Measurements from ENCODE around the gene CRTC1.
A peak's percentile ranks its signal among the peaks of the same experiment; 100 is the strongest.

The CRTC1 gene

DNA sequence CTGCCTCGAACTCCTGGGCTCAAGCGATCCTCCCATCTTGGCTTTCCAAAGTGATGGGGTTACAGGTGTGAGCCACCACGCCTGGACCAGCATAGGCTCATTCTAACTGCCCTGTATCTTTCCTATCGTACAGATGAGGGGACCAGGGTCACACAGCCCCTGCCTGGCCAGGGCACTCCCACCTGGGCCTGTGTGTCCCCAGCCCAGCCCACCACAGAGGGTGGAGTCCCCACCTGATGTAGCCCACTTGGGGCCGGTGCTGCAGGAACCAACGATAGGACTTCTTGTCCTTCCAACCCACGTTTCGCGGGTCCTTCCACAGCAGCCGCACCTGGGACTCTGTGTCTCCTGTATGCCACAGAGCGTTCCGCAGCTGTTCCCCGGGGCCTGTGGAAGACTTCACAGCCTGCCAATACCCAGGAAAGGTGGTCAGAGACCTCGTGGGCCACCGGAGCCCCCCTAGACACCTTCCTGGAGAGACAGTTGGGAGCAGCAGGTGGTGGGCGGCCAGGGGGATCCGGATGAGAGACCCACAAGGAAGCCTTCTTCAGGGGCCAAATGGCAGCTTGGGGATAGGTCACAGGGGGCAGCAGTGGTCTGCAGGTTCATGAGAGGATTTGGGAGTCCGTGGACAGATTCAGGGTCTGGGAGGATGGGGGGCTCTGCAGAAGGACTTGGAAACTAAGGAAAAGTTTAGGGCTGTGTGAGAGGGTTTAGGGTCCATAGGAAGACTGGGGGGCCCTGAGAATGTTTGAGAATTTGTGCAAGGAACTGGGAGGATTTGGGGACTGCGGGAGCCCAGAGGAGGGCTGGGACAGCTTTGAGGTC lies 100.7 kb downstream of the CRTC1 start:
- no peak for DNase-seq (ENCODE audit: low read depth in 2 of 2)

- no peak for DNase-seq (ENCODE audit: low read depth in 2 of 2)
These were observed 101.3 kb downstream of the CRTC1 start for GRCh38 chr19:18784786-18785120.

DNA sequence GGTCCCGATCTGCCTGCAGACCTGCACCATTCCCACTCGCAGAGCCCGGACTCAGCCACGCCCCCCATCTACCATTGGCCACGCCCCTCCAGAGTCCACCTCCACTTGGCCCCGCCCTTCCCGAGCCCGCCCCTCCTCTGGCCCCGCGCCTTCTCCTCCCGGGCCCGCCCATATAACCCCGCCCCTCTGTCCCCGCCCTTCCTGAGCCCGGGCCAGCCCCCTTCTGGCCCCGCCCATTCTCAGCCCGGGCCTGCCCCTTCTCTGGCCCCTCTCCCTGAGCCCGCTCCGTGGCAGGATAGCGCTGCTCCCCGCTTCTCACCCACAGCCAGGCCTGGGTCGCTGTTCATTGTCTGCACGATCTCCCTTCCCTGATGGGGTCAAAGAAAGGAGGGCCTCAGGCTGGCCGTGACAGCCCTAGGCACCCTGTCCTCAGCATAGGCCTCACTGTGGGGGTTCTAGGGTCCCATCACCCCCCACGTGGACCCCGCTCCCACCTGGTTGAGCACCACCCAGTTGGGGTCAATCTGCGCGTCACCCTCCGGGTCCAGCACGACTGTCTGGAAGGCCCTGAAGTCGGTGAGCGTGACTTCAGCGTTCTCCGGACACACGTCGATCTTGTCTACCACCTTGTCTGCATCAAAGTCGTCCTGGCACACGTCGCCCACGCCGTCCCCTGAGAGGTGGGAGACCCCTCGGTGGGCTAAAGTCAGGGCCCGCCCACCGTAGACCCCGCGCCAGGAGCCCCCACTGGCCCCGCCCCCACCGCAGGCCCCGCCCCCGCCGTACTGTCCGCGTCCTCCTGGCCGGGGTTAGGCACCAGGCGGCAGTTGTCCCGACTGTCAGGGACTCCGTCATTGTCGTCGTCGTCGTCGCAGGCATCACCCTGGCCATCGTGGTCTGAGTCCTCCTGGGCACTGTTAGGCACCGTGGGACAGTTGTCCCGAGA lies 102.0 kb downstream of the CRTC1 start:
- peak; percentile 25 to 50 for DNase-seq (ENCODE audit: low read depth in 2 of 2)

DNA sequence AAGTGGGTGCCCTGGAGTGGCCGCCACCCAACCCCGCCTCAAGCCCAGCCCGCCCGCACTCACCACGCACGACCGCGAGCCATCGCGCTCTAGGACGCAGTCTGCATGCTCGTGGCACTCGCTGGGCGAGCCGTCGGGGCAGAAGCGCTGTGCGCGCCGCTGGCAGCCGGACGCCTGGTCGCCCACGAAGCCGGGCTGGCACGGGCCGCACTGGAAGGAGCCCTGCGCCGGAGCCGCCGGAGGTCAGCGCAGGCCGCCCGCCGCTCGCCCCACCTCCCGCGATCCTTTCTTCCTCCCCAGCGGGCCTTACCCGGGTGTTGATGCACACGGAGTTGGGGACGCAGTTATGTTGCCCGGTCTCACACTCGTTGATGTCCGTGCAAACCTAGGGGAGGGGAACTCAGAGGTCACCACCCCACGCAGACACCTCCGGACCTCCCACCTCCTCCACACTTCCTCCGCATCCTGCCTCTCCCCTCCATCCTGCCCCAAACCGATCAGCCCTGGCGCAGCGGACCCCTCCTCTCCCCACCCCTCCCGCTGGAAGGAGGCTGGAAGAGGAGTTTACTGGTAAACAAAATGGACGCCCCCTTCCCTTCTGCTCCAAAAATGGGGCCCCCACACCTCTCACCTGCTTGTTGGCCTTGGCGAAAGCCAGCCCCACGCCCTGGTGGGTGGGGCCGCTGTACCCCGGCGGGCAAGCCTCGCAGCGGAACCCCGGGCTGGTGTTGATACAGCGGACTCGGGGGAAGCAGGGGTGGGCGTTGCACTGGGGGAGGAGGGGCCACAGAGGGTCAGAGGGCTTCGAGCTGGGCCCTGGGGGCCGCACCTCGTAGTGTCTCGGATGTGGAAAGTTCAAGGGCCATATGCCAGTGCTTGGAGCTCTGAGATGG lies 105.3 kb downstream of the CRTC1 start:
- DNase-seq (ENCODE audit: low read depth in 2 of 2) = no peak

DNA sequence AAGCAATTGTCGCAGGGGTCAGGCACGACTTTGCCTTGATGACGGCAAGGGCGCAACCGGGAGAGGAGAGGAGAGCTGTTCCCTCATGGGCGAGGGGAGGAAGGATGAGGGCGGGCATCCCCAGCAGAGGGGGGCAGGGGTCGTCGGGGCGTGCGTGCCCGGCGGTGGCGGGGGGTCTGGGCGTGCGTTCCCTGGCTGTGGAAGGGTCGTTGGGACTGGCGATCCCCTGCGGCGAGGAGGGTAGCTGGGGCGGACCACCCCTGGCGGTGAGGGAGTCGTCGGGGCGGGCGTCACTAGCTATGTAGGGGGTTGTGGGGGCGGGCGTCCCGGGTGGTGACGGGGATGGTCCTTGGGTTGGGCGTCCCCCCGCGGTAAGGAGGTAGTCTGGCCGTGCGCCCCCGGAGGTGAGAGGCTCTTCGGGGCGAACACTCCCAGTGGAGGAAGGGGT lies 106.0 kb downstream of the CRTC1 start:
- no peak for DNase-seq (ENCODE audit: low read depth in 2 of 2)

DNA sequence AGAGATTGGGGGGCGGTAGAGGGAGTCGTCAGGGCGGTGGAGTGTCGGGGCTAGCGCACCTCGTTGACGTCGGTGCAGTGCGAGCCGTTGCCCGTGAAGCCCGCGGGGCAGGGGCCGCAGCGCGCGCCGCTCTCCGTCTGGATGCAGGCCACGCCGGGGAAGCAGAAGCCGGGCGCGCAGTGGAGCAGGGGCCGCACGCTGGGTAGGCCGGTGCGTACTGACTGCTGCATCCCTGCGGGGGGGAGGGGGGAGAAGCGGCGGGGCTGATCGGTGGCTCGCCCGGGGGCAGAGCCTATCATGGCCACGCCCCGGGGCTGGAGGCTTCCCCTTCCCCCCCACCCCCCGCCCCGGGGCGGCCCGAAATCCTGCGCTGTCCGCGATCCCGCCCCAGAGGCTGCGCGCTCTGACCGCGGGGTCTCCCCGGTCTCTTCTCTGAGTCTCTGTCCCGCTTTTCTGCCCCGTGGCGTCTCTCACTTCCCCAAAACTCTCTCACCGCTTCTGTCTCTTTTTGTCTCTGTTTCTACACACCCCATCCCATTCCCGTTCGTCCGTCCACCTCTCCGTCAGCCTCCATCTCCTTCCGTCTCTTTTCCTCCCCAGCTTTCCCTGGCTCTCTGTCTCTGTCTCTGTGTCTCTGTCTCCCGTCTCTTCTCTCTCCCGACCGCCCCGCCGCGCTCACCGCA lies 106.5 kb downstream of the CRTC1 start:
- DNase-seq (ENCODE audit: low read depth in 2 of 2) = no peak

GRCh38 chr19:18790566-18791314 lies 107.3 kb downstream of the CRTC1 start, which contains the start of gene COMP:
TSS of gene COMP (minus strand) at chr19:18791305. CDS start at chr19:18791269, 36 bp downstream.
- no peak for DNase-seq (ENCODE audit: low read depth in 2 of 2)

- no peak for DNase-seq (ENCODE audit: low read depth in 2 of 2)
These were observed 107.8 kb downstream of the CRTC1 start for GRCh38 chr19:18791315-18791678.

GRCh38 chr19:18792661-18793060 lies 109.2 kb downstream of the CRTC1 start:
- no peak for DNase-seq (ENCODE audit: low read depth in 2 of 2)

DNA sequence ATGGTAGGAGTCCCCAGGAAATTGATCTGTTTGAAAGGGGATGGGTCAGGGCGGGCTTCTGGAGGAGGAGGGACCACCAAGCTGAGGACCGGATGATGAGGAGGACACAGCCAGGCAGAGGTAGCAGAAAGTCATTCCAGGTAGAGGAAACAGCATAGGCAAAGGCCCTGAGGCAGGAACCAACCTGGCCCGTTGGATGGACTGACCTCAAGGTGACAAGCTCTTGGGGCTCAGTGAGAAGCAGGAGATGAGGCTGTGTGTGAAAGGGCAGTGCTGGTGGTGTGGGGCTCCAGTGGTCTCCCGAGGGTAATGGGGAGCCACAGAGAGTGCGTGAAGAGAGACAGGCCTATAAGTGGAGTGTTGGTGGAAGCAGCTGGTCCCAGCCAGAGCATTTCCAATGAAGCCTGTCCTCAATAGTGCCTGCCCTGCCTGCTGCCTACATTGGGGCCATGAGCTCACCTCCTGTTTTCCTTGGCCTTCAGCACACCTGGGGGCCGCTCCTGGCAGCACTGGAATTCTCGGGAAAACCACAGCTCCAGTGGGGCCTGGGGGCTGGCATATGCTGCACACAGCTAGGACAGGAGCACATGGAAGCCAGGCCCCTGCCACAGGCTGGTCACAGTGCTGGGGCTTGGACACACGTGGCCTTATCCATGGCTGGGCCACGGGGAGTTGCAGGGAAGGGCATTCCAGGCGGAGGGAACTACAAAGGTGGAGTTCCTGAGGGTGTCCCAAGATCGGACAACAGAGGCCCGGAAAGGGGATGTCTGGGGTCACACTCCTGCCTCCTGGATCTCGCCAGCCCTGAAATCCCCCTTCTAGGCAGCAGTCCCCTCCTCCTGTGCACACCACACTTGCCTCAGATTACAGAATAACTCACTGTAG lies 109.9 kb downstream of the CRTC1 start:
- no peak for DNase-seq (ENCODE audit: low read depth in 2 of 2)

GRCh38 chr19:18794029-18794313 lies 110.5 kb downstream of the CRTC1 start:
- no peak for DNase-seq (ENCODE audit: low read depth in 2 of 2)

- DNase-seq (ENCODE audit: low read depth in 2 of 2) = no peak
These were observed 111.2 kb downstream of the CRTC1 start for GRCh38 chr19:18794692-18795091.

- no peak for DNase-seq (ENCODE audit: low read depth in 2 of 2)
These were observed 112.1 kb downstream of the CRTC1 start for GRCh38 chr19:18795540-18795939.

DNA sequence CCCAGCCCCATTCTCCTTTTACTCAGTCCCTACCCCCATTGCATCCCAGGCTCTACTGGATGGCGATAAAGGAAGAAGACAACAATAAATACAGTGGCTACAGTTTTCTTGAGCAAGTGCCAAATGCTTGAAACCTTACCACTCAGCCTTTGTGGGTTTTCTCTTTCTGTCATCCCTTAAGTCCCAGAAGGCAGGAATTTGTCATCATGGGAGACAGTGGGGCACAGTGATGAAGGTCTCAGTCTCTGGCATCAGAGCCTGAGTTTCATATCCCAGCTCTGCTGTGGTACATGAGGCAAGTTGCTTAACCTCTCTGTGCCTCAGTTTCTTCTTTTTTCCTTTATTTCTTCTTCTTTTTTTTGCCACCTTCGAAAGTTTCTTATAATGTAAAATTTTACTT lies 112.8 kb downstream of the CRTC1 start:
- no peak for DNase-seq (ENCODE audit: low read depth in 2 of 2)

DNA sequence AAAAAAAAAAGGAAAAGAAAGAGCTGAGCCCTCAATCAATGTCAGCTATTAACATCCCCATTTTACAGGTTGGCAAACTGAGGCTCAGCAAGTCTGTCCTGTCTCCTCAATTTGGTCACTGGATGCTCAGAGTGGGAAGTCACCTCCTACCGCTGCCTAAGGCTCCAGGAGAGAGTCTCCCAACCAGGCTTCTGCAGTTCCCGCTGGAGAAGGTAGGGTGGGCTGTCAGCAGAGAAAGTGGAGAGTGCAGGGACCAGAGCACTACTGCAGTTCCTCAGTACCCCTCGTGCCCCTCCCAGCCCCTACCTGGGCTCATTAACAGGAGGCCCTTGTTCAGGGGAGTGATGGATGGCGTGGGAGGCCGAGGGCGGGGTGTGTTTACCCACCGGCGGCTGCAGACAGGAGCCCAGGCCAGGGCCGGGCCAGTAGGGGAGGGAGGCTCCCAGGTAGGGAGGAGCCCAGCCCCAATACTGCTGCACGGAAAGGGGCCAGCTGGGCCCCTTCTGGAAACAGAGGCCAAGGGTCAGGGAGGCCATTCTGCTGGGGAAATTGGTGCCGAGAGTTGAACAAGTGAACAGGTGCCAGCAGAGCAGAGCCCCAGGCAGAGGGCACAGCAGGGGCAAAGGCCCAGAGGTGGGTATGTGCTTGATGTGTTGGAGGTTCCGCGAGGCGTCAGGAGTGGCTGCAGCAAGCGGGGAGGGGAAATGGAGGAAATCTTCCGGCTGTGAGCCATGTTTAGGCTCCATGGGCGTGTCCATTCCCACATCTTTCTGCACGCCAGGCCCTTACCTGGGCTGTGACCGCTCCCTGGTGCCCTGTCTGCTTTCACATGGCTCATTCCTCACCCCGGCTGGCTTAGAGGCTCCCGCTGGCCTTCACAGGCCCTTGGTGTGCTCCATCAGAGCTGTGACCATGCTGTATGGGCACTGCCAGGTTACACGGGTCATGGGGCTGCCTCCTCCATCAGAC lies 115.2 kb downstream of the CRTC1 start:
- no peak for DNase-seq (ENCODE audit: low read depth in 2 of 2)

GRCh38 chr19:18799389-18799970 lies 116.0 kb downstream of the CRTC1 start:
- DNase-seq (ENCODE audit: low read depth in 2 of 2) = no peak

DNA sequence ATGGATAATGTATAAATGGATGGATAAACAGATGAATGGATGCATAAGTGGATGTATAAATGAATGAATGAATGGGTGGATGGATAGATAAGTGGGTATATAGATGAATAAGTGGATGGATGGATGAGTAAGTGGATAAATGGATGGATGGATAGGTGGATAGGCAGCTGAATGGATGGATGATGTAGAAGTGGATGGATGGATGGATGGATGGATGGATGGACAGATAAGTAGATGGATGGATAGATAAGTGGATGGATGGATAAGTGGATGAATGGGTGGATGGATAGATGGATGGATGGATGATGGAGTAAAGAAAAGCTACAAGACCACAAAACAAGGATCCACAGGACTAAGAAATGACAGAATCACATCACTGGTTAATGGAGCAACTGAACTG lies 116.6 kb downstream of the CRTC1 start:
- no peak for DNase-seq (ENCODE audit: low read depth in 2 of 2)

GRCh38 chr19:18800636-18801035 lies 117.2 kb downstream of the CRTC1 start:
- no peak for DNase-seq (ENCODE audit: low read depth in 2 of 2)
